Measurements from ENCODE around the gene KRTAP5-6. TPM values are rescaled to one million over a fixed set of nuclear protein-coding genes. Genes with fewer than 3 reads are reported as not detected.

KRTAP5-6 gene
- total RNA-seq, 5 donors from 2014 or later (not counting 1 experiment from before 2014, with no cell fraction given), result not detected

- Histone ChIP-seq H3K9me3 (no peaks in the 10 kb centered on the region), H3K4me1 (ENCODE audit: control insufficient read depth in 1 of 2, extremely low read depth in 1 of 2, insufficient read depth in 2 of 2, low read length in 2 of 2) (peaks cover 2 to 20% of the 10 kb centered on the region in 2 experiments), H3K36me3 (ENCODE audit: control insufficient read depth in 2 of 2, extremely low read depth in 1 of 2, insufficient read depth in 1 of 2, low read length in 1 of 2) (no peaks in the 10 kb centered on the region), H3K27ac (ENCODE audit: low read length) (no peak overlapping the region), H3K4me3 (ENCODE audit: control insufficient read depth in 1 of 2, extremely low read depth in 1 of 2, low read length in 1 of 2) (peak overlapping the region in 1 of 2 donors; percentile 15), H3K27me3 (replicated peaks in 1 of 2; ENCODE audit: control insufficient read depth in 2 of 2, extremely low read depth in 1 of 2, insufficient read depth in 2 of 2, low read length in 1 of 2) (peaks cover 7 to 45% of the 10 kb centered on the region in 2 experiments)
- Mint-ChIP-seq H3K36me3 (no peaks in the 10 kb centered on the region), H3K9me3 (peaks cover 16 to 20% (median 17%) of the 10 kb centered on the region in 3 donors), H3K27me3 (peaks cover 15 to 19% of the 10 kb centered on the region in 2 donors), H3K4me3 (no peak overlapping the region), H3K27ac (no peak overlapping the region), H3K4me1 (peaks cover 12 to 15% (median 12%) of the 10 kb centered on the region in 3 donors)
- WGBS (ENCODE audit: insufficient coverage), result no CpG with 5 or more reads among the region's 6 CpGs
- ATAC-seq (replicated peaks in 1 of 4), result no peak
- POLR2A ChIA-PET, result no interaction called here
- no peak for DNase-seq
- CTCF ChIA-PET, result interaction anchor here in 1 of 2 donors (0.7 kb wide), 1 partner anchor 13 kb away, joined by 3 read pairs; no protein-coding TSS in a partner anchor
Observed at GRCh38 chr11:1737080-1737757, 40.2 kb downstream of the KRTAP5-6 start.

- DNase-seq, result no peak
- Histone ChIP-seq H3K4me1 (ENCODE audit: control insufficient read depth in 1 of 2, extremely low read depth in 1 of 2, insufficient read depth in 2 of 2, low read length in 2 of 2) (peaks cover 2 to 14% of the 10 kb centered on the region in 2 experiments), H3K9me3 (no peaks in the 10 kb centered on the region), H3K27ac (ENCODE audit: low read length) (no peak overlapping the region), H3K27me3 (replicated peaks in 1 of 2; ENCODE audit: control insufficient read depth in 2 of 2, extremely low read depth in 1 of 2, insufficient read depth in 2 of 2, low read length in 1 of 2) (peaks cover 7 to 33% of the 10 kb centered on the region in 2 experiments), H3K4me3 (ENCODE audit: control insufficient read depth in 1 of 2, extremely low read depth in 1 of 2, low read length in 1 of 2) (no peak overlapping the region), H3K36me3 (ENCODE audit: control insufficient read depth in 2 of 2, extremely low read depth in 1 of 2, insufficient read depth in 1 of 2, low read length in 1 of 2) (no peaks in the 10 kb centered on the region)
- Mint-ChIP-seq H3K27ac (no peak overlapping the region), H3K9me3 (peaks cover 16 to 20% (median 17%) of the 10 kb centered on the region in 3 donors), H3K4me1 (peaks cover 11 to 13% (median 12%) of the 10 kb centered on the region in 3 donors), H3K4me3 (no peak overlapping the region), H3K27me3 (peaks cover 15 to 17% of the 10 kb centered on the region in 2 donors), H3K36me3 (no peaks in the 10 kb centered on the region)
- ChIA-PET POLR2A (no interaction called here), CTCF (no interaction called here)
- ATAC-seq (replicated peaks in 1 of 4), result no peak
- WGBS (ENCODE audit: insufficient coverage), result 93% methylated on average over 10 of the region's 10 CpGs
Observed at GRCh38 chr11:1738380-1738779, 41.4 kb downstream of the KRTAP5-6 start.

- Mint-ChIP-seq H3K36me3 (no peaks in the 10 kb centered on the region), H3K27ac (no peak overlapping the region), H3K27me3 (peaks cover 8 to 10% of the 10 kb centered on the region in 2 donors), H3K9me3 (peaks cover 16 to 20% (median 17%) of the 10 kb centered on the region in 3 donors), H3K4me1 (peaks cover 0 to under 1% (median 0%) of the 10 kb centered on the region in 3 donors), H3K4me3 (no peak overlapping the region)
- ATAC-seq (replicated peaks in 1 of 4) (no peak), DNase-seq (no peak)
- Histone ChIP-seq H3K9me3 (no peaks in the 10 kb centered on the region), H3K4me1 (ENCODE audit: control insufficient read depth in 1 of 2, extremely low read depth in 1 of 2, insufficient read depth in 2 of 2, low read length in 2 of 2) (peaks cover 0 to 2% of the 10 kb centered on the region in 2 experiments), H3K27ac (ENCODE audit: low read length) (no peak overlapping the region), H3K36me3 (ENCODE audit: control insufficient read depth in 2 of 2, extremely low read depth in 1 of 2, insufficient read depth in 1 of 2, low read length in 1 of 2) (no peaks in the 10 kb centered on the region), H3K4me3 (ENCODE audit: control insufficient read depth in 1 of 2, extremely low read depth in 1 of 2, low read length in 1 of 2) (no peak overlapping the region), H3K27me3 (replicated peaks in 1 of 2; ENCODE audit: control insufficient read depth in 2 of 2, extremely low read depth in 1 of 2, insufficient read depth in 2 of 2, low read length in 1 of 2) (peaks cover 7 to 22% of the 10 kb centered on the region in 2 experiments)
- POLR2A ChIA-PET, result no interaction called here
- CTCF ChIA-PET, result no interaction called here
- 85% methylated on average over 8 of the region's 8 CpGs for WGBS (ENCODE audit: insufficient coverage)
Observed at GRCh38 chr11:1739576-1739975, 42.6 kb downstream of the KRTAP5-6 start.

GRCh38 chr11:1740786-1741530, 44.0 kb downstream of the KRTAP5-6 start:
- Mint-ChIP-seq H3K36me3 (no peaks in the 10 kb centered on the region), H3K27me3 (peaks cover 3 to 6% of the 10 kb centered on the region in 2 donors), H3K27ac (no peak overlapping the region), H3K9me3 (peaks cover 10 to 14% (median 13%) of the 10 kb centered on the region in 3 donors), H3K4me1 (no peaks in the 10 kb centered on the region), H3K4me3 (no peak overlapping the region)
- ATAC-seq (replicated peaks in 1 of 4), result no peak
- H3K9me3 ChIP-seq, result no peaks in the 10 kb centered on the region
- H3K27ac ChIP-seq (ENCODE audit: low read length), result no peak overlapping the region
- WGBS (ENCODE audit: insufficient coverage), result 90% methylated on average over 6 of the region's 8 CpGs
- peaks cover 7 to 14% of the 10 kb centered on the region in 2 experiments for H3K27me3 ChIP-seq (replicated peaks in 1 of 2; ENCODE audit: control insufficient read depth in 2 of 2, extremely low read depth in 1 of 2, insufficient read depth in 2 of 2, low read length in 1 of 2)
- ChIA-PET POLR2A (no interaction called here), CTCF (no interaction called here)
- no peak overlapping the region for H3K4me3 ChIP-seq (ENCODE audit: control insufficient read depth in 1 of 2, extremely low read depth in 1 of 2, low read length in 1 of 2)
- no peak for DNase-seq
- H3K4me1 ChIP-seq (ENCODE audit: control insufficient read depth in 1 of 2, extremely low read depth in 1 of 2, insufficient read depth in 2 of 2, low read length in 2 of 2), result no peaks in the 10 kb centered on the region
- peaks cover 0 to 4% of the 10 kb centered on the region in 2 donors for H3K36me3 ChIP-seq (ENCODE audit: control insufficient read depth in 2 of 2, extremely low read depth in 1 of 2, insufficient read depth in 1 of 2, low read length in 1 of 2)

GRCh38 chr11:1741741-1742140, 44.7 kb downstream of the KRTAP5-6 start:
- ATAC-seq (replicated peaks in 1 of 4) (no peak), DNase-seq (no peak)
- Mint-ChIP-seq H3K36me3 (no peaks in the 10 kb centered on the region), H3K27ac (no peak overlapping the region), H3K27me3 (no peaks in the 10 kb centered on the region), H3K4me3 (no peak overlapping the region), H3K9me3 (peaks cover 2 to 6% (median 6%) of the 10 kb centered on the region in 3 donors), H3K4me1 (peaks cover 0 to 4% (median 0%) of the 10 kb centered on the region in 3 donors)
- no peak overlapping the region for H3K27ac ChIP-seq (ENCODE audit: low read length)
- CTCF ChIA-PET, result interaction anchor here in 1 of 2 donors (1.0 kb wide), 1 partner anchor 32 kb away, joined by 4 read pairs; no protein-coding TSS in a partner anchor
- no peaks in the 10 kb centered on the region for H3K4me1 ChIP-seq (ENCODE audit: control insufficient read depth in 1 of 2, extremely low read depth in 1 of 2, insufficient read depth in 2 of 2, low read length in 2 of 2)
- 83% methylated on average over 2 of the region's 4 CpGs for WGBS (ENCODE audit: insufficient coverage)
- H3K4me3 ChIP-seq (ENCODE audit: control insufficient read depth in 1 of 2, extremely low read depth in 1 of 2, low read length in 1 of 2), result no peak overlapping the region
- peaks cover 0 to 4% of the 10 kb centered on the region in 2 donors for H3K36me3 ChIP-seq (ENCODE audit: control insufficient read depth in 2 of 2, extremely low read depth in 1 of 2, insufficient read depth in 1 of 2, low read length in 1 of 2)
- POLR2A ChIA-PET, result no interaction called here
- no peaks in the 10 kb centered on the region for H3K9me3 ChIP-seq
- H3K27me3 ChIP-seq (replicated peaks in 1 of 2; ENCODE audit: control insufficient read depth in 2 of 2, extremely low read depth in 1 of 2, insufficient read depth in 2 of 2, low read length in 1 of 2), result peaks cover 7 to 11% of the 10 kb centered on the region in 2 experiments

GRCh38 chr11:1742371-1742770, 45.4 kb downstream of the KRTAP5-6 start:
- WGBS (ENCODE audit: insufficient coverage), result 69% methylated on average over 4 of the region's 4 CpGs
- ChIA-PET CTCF (interaction anchor here in 1 of 2 donors (1.0 kb wide), 1 partner anchor 32 kb away, joined by 4 read pairs; no protein-coding TSS in a partner anchor), POLR2A (no interaction called here)
- Histone ChIP-seq H3K4me1 (ENCODE audit: control insufficient read depth in 1 of 2, extremely low read depth in 1 of 2, insufficient read depth in 2 of 2, low read length in 2 of 2) (no peaks in the 10 kb centered on the region), H3K4me3 (ENCODE audit: control insufficient read depth in 1 of 2, extremely low read depth in 1 of 2, low read length in 1 of 2) (no peak overlapping the region), H3K27ac (ENCODE audit: low read length) (no peak overlapping the region), H3K27me3 (replicated peaks in 1 of 2; ENCODE audit: control insufficient read depth in 2 of 2, extremely low read depth in 1 of 2, insufficient read depth in 2 of 2, low read length in 1 of 2) (peaks cover 5 to 11% of the 10 kb centered on the region in 2 experiments), H3K36me3 (ENCODE audit: control insufficient read depth in 2 of 2, extremely low read depth in 1 of 2, insufficient read depth in 1 of 2, low read length in 1 of 2) (peaks cover 0 to 4% of the 10 kb centered on the region in 2 donors), H3K9me3 (no peaks in the 10 kb centered on the region)
- Mint-ChIP-seq H3K36me3 (no peaks in the 10 kb centered on the region), H3K4me1 (peaks cover 0 to 4% (median 0%) of the 10 kb centered on the region in 3 donors), H3K27ac (no peak overlapping the region), H3K4me3 (no peak overlapping the region), H3K27me3 (no peaks in the 10 kb centered on the region), H3K9me3 (peaks cover 0 to 2% (median 1%) of the 10 kb centered on the region in 3 donors)
- peak in 1 of 35 experiments; percentile 7 for DNase-seq
- no peak for ATAC-seq (replicated peaks in 1 of 4)

All from T-cell (primary cell).